HG03095 (cell line): ENCODE data around the gene MAP3K5.
"Not testable (repeated sequence)": the region's sequence is repeated elsewhere in the genome, so short reads cannot be mapped to it uniquely, and the experiment has no call there.

Experiments used
- ATAC-seq: cut with Tn5 transposase; IDR thresholded peaks from one replicate; pipeline ENCODE4 v1.9.1; 2021; ENCODE audit warnings: moderate library complexity; ENCODE audit not compliant: unreplicated experiment

MAP3K5 gene

DNA sequence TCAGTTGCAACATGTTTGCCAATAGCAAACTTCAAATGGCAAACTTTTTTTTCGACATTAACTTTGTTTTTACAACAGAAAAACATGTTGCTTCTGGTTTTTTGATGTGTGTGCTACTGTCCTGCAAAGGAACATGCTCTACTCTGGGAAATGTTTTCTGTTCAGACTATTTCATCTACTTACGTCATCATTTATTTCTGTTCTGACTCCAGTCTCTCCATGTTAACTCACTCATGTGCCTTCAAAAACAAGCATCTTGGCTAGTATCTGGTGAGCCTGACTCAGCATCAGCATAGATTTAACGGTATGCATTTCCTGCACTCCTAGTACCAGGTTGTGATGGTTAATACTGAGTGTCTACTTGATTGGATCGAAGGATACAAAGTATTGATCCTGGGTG is 206.0 kb downstream of the MAP3K5 start:
- no peak for ATAC-seq

DNA sequence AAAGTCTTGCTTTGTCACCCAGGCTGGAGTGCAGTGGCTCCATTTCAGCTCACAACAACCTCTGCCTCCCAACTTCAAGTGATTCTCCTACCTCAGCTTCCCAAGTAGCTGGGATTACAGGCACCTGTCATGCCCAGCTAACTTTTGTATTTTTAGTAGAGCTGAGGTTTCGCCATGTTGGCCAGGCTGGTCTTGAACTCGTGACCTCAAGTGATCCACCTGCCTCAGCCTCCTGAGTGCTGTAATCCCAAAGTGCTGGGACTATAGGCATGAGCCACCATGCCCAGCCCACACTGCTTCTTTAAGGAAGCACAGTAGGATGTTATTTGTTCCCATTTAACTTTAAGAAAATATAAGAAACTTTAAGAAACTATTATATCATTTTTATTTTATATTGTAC is 206.8 kb downstream of the MAP3K5 start:
- not testable (repeated sequence) for ATAC-seq

DNA sequence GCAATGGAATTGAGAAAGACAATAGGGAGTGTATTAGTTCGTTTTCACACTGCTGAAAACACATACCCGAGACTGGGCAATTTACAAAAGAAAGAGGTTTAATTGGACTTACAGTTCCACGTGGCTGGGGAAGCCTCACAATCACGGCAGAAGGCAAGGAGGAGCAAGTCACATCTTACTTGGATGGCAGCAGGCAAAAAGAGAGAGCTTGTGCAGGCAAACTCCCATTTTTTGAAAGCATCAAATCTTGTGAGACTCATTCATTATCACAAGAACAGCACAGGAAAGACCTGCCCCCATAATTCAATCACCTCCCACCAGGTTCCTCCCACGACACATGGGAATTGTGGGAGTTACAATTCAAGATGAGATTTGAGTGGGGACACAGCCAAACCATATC is 208.0 kb downstream of the MAP3K5 start:
- not testable (repeated sequence) for ATAC-seq

DNA sequence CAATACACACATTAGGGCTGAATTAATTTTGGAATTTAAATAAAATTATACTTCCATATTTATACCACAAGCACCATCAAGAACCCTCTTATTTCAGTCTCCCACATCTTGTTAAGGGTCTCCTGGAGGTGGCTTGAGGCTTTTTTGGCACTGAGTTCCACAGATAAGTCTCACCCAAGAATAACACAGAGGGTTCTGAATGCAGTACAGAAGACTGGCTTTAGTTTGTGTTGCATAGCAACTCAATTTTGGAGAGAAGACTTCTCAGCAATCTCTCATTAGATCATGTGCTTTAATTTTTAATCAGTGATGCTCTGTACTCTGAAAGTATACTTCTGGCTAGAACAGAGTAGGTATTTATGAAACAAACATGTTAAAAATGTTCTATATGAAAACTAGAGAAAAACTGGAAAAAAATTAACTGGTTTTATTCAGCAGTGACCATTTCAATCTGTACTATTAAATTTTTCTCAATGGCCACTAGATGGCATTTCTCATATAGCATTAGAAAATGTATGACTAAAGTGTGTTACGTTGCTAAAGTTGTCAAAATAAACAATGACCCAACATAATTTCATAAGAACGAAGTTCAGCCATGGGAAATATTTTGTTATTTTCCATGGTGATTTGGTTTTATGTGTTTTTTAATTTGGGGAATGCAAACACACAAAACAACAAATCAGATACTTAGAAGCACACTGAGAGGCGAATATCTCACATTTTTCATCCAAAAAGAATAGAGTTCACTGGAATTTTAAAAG is 209.4 kb downstream of the MAP3K5 start:
- ATAC-seq: no peak

DNA sequence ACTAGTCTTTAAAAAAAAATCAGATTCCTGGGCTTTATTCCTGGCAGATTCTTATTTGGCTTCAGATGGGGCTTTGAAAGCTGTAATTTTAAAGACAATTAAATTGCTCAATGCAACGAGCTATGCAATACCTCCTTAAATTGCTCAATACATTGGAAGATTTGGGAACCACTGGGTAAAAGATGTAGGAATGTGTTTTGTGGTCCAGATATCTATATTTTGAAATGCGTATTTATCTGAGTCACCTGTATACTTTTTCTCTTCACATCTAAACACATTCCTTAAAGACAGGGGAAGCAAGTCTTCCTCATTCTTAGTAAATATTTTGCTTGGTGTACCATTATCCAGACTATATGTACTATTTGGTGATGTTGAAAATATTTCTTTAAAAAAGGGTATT is 212.5 kb downstream of the MAP3K5 start:
- no peak for ATAC-seq

DNA sequence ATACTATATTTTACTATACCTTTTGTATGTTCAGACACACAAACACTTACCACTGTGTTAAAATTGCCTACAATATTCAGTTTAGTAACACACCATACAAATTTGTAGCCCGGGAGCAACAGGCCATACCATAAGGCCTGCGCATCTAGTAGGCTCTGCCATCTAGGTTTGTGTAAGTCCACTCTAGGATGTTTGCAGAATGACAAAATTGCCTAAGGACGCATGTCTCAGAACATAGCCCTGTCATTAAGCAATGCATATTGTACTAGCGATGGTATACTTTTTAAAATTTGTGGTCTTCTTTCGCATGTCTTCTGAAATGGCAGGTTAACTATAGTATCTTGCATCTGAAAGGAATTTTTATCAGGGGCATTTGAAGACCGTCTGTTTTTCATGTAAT is 215.5 kb downstream of the MAP3K5 start:
- ATAC-seq: no peak

DNA sequence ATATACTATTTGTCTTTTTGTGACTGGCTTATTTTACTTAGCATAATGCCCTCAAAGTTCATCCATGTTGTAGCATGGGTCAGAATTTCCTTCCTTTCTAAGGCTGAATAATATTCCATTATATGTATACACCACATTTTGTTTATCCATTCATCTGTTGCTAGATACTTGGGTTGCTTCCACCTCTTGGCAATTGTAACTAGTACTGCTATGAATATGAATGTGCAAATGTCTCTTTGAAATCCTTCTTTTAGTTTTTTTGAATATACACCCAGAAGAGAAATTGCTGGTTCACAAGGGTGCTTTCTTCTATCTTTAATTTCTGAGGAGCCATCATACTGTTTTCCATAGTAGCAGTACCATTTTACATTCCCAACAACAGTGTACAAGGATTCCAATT is 220.8 kb downstream of the MAP3K5 start:
- no peak for ATAC-seq

DNA sequence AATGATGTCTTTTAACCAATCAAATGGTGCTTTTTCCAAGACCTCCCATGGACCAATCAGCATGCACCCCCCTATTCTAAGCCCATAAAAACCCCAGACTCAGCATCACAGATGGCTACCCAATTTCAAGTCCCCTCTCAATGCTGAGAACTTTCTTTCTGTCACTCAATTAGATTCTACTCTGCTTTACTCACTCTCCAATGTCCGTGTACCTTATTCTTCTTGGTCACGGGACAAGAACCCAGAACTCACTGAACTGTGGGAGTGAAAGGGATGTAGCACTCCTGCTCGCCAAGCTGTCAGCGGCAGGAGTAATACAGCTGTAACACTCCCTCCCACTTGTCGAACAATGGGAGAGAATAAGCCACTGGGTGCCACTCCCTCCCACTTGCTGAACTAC is 221.2 kb downstream of the MAP3K5 start:
- no peak for ATAC-seq

DNA sequence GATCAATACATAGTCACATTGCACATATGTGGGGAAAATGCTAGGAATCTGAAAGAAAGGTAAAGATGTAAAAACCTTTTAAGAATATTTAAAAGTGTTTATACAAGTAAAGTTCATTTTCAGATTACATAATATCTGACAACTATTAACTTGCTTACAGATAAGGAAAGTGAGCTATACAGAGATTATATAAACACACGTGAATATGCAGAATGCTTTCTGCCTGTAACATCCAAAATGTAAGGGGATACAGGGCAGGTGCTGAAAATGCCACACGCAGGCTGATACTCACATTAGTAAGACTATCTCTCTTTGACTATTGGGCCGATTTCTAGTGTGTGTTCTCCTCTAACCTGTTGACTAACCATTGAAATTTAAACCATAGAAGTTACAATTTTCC is 224.1 kb downstream of the MAP3K5 start:
- no peak for ATAC-seq

DNA sequence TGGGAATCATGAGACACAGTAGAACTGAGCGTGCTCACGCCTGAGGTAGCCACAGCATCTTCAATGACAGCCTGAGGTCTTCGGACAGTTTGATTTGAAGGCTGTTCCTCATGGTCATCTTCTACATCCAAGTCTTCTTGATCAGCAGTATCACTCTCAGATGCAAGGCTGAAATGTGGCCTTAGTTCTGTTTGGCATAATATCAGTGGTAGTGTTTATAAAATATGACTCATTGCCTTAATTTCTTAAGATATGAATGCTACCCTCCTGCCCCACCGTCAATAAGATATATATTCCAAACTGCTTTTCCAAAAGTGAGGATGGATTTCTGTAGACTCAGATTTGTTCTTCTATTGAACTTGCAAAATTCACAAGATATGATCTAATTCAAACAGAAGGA is 224.6 kb downstream of the MAP3K5 start:
- ATAC-seq: no peak

DNA sequence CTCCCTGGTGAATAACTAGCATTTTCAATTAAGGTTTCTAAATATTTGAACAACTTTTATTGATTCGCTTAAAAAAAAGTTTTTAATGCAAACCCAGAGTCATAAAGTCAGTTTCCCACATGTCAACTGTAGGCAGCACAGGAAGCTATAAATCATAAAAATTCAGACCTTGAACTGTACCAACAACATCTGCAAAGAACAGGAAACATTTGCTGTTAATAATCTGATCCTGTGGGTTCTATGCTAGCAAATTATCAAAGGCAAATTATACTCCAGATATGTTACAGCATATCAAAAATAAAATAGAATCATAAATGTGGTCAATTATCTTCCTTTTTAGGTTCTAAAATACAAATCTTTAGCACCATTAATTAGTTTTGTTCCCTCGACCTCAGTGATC is 225.4 kb downstream of the MAP3K5 start:
- ATAC-seq: no peak

DNA sequence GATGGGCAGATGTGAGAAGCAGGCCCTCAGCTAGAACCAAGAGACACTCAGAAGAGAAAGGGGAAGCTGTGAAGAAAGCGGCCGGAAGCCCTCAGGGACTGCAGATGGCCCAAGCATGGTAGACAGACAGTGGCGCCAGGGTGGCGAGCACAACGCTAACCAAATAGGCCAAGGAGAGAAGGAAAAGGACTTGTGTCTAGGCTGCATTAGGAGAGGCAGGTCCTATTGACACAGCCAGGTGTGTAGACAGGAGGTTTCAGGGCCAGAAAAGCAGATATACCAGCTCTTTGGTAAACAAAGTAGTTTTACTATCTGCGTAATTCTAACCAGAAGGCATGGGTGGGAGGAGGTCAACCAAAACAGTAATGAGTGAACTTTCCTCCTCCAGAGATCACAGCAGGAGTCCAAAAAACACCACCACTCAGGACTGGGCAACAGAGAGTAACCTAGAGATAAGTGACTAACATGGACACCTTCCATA is 226.2 kb downstream of the MAP3K5 start:
- ATAC-seq: no peak

DNA sequence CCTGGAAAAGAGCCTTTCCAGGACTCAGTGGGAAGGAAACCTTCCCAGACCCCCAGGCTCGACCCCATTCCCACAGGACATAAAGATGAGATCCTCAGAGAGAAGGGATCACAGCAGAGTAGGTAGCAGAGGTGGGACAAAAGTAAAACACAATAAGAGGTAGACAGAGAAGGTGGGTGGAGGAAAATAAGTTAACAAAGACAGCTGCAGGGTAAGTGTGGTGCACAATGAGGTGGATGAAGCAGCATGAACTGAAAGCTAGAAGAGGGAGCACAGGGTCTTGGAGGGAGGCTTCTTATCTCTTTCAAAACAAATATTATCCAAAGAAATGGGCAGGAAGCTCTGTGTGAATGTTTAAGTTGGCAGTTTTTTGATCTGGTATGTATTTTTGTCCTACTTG is 228.1 kb downstream of the MAP3K5 start:
- ATAC-seq: no peak

DNA sequence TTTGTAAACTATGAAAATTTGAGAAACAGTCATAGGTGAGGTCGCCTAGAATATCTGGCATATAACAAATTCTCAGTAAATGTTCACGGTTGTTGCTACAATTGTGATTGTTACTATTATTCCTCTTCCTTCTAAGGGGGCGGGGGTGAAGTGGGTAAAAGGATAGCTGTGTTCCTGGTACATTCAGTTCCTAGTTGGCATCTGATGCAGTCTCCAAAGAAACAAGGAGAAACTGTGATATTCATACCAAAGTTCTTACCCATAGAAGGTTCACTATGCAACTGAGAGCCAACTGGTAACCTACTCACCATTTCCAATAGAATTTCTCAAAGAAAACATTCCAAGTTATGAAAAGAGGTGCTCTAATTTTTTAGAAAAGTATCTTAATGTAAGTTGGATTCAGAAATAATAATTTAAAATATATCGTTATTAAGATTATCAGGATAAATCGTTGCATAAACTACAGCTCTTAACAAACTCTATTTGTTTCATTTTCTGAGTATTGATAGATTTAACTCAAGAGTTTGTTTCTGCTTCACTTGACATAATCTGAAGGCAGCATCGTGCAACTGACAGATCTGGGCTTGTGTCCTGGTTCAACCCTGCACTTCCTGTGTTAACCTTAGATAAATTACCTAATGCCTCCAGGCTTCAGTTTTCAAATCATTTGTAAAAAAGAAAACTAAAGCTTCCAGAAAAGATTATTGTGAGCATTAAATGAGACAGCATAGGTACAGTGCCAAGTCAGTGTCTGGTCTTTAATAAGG is 228.7 kb downstream of the MAP3K5 start:
- no peak for ATAC-seq

DNA sequence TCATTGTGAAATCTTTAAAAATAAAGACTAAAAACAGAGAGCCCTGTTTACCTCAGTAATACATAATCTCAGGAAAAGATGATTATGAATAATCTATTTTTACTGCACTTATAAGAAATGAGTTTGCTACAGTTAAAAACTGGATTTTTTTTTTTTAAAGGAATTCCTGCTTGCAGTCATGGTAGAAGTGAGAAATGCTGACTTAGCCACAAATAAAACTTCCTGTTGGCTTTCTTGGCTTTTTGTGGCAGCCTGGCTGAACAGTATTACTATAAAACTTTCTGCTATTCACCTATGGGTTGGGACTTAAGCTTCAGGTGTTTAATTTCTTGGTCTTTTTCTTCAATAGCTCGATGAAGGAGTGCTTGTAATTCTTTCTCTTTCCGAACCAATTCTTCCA is 230.1 kb downstream of the MAP3K5 start:
- no peak for ATAC-seq

DNA sequence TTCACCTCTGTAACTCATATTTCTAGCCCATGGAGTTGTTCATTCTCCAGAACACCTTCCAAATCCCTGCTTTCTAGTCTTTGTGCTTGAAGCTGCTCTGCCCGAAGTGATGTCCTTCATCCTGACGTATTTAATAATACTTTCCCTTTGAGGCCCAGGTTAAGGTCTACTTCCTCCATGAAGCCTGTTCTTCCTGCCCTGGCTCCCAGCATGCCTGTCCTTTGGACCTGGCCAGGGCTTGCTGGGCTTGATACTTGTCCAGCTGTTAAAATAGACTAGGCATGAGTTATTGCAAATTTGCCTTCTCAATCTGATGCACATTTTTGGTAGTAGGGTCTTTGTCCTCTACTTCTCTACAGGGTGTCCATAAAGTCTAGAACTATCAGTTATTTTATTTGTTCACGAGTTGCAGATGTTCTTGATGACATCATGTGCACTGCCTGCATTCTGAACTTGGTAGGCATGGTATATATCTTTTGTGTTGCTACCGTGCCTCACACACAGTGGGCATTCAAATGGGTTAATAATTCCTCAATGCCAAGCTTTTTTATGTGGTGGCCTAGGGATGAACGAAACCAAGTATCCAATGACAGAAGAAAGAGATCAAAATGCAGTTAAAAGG is 239.0 kb downstream of the MAP3K5 start:
- ATAC-seq: no peak

DNA sequence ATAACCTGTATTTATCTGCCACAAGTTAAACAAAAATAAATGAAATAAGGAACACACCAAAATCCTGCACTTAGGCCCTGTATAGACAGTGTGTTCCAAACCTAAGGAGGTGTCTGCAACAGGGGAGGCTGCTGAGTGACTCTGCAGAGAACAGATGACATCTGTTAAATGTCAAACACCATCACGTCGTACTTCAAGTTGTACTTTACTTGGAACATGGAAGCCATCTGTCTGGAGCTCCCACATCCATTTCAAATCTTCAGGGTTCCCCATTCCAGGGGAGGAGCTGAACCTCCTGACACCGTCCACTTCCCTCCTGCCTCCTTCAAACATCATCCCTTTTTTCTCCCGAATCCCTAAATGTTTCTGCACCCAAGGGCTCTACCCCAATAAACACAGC is 240.2 kb downstream of the MAP3K5 start:
- no peak for ATAC-seq

DNA sequence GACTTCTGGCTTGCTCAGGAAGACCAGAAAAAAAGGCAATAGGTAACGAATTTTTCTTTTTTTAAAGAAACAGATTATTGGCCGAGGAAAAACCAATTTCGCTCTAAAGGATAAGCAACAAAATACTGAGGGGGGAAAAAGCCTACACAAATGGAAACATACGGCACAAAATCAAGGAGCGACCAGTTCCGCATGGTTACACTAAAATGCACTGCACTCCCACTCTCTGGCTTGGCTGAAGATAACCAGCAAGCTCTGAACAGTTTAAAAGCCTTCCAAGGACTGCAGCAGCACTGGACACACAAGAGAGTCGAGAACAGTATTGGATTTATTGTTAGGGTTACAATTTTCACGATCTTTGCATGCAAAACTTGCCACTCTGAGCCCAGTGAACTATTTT is 241.2 kb downstream of the MAP3K5 start:
- ATAC-seq: no peak

DNA sequence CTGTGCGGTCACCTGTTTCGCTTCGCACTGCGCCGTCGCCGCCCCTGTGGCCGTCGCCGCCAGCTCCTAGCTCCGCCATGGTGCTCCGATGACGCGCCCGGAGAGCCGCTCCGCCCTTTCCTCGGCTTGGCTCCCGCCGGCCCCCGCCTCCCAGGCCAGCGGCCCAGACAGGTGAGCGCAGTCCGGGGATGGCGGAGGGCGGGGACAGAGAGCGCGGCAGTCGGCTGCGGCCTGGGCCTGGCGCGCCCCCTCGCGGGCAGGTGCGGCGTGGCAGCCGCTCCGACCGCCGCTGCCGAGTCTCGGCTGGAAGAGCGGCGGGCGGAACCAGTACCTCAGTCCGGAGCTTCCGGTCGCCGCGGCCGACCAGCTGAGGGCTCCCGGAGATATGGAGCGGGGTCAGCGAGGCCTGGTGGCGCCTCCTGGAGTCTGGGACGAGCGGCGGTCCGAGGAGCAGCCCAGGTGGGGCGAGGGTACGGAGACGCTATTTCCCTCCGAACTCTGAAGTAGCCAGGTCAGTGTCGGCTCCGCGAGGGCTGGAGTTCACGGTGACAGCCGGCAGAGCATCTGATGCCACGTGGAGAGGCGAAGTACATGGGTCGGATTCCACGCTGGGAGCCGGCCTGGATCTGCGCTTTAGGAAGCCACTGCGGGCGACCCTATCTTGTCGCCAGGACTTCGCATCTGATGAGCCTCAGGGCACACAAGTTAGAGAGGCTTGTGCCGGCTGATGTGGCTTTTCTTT is 241.8 kb downstream of the MAP3K5 start, which contains the start of gene MAP7:
Gene MAP7 (minus strand): TSS at position 93 of the 742 bp plus-strand sequence. CDS start 14 bp downstream, at position 79.
- ATAC-seq: peak; percentile 69

DNA sequence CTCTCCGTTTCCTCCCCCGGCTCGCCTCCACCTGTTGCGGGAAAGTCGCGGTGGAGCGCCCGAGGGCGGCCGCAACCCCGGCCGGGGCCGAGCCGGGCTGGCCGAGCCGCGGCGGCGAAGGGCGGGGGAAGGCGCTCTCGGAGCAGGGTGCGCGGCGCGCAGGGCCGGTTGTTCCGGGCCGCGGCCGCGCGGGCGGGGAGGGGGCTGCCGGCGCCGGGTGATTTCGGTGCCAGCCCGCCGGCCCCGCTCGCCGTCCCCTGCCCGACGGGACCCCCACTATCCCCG is 242.3 kb downstream of the MAP3K5 start:
- ATAC-seq: peak; percentile 57

DNA sequence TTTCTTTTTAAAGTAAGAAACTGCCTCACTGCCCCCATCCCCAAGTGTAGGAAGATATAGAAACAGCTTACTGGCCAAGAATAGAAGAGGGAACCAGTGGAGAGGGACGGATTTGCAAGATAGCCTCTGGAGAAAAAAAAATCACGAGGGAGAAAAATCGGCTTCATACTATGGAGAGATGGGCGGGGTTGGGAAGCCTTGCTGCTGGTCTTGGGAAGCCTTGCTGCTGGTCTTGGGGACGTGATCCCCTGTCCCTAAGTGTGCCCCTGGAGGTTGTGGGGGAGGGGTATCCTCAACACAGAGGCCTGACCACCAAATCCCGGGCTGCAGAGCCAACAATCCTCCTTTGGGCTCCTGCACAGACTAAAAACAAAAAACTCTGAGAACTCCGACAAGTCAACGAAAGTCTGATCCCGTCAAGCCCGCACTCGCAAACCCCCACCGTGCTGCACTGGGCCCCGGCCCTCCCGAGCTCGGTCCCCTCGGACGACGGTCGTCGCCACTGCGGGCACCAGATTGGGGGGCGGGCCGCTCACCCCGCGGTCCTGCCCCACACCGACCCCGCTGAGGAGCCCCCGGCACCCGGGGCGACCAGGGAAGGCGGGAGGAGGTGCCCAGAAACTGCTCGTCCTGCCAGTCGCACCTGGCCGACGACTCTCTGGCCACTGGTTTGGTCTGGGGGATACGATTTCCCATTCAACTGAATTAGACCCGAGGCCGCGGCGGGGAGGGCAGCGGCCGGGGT is 242.8 kb downstream of the MAP3K5 start:
- no peak for ATAC-seq
